PC-9 (cell line): Measurements from ENCODE around the gene C6orf136. TPM values are rescaled to one million over a fixed set of nuclear protein-coding genes. Genes with fewer than 3 reads are reported as not detected.

Experiments used
- BruUV-seq: library from RNA; stranded (reverse); fragments of 400-500 nt; replicated peaks from 2 replicates; lab custom pipeline; 2021; lab: Mats Ljungman, UMichigan
- CTCF ChIA-PET: fragments of 300-600 bp; sonication (Branson Sonifier 250); formaldehyde crosslinking; loops from one replicate; lab custom pipeline; 2022; ENCODE audit warnings: antibody characterized with exemption; lab: Charles Lee
- POLR2A ChIA-PET: fragments of 300-600 bp; sonication (Branson Sonifier 250); formaldehyde crosslinking; loops from one replicate; lab custom pipeline; 2022; ENCODE audit warnings: antibody characterized with exemption; ENCODE audit not compliant: unreplicated experiment; lab: Charles Lee
- DNase-seq, 2 experiments: peaks; one replicate each; pipeline versions ENCODE4 v3.0.0 to v3.0.0-alpha.2; 2015 to 2022; ENCODE audit warnings: mixed read lengths in 1 of 2
- H2AFZ ChIP-seq: fragments of 200-600 bp; sonication (generic); 2 replicates; pipeline ENCODE4 v1.8.1; 2017; ENCODE audit warnings: antibody characterized with exemption
- H3F3A ChIP-seq: fragments of 200-600 bp; sonication (generic); 2 replicates; pipeline ENCODE4 v1.8.1; 2017; ENCODE audit warnings: antibody characterized with exemption, mild to moderate bottlenecking, low read depth; ENCODE audit not compliant: insufficient read depth
- H3K27ac ChIP-seq: fragments of 200-600 bp; sonication (generic); 2 replicates; pipeline ENCODE4 v1.6.1; 2016; ENCODE audit warnings: mixed run types
- H3K27me3 ChIP-seq: fragments of 200-600 bp; sonication (generic); 2 replicates; pipeline ENCODE4 v1.6.1; 2016; ENCODE audit warnings: low read depth, mixed run types; ENCODE audit not compliant: insufficient read depth
- H3K36me3 ChIP-seq: fragments of 200-600 bp; sonication (generic); 2 replicates; pipeline ENCODE4 v1.6.1; 2016; ENCODE audit warnings: low read depth, mixed run types
- H3K4me1 ChIP-seq: fragments of 200-600 bp; sonication (generic); replicated peaks from 2 replicates; pipeline ENCODE4 v1.6.1; 2016; ENCODE audit warnings: mixed run types; ENCODE audit not compliant: insufficient read depth
- H3K4me2 ChIP-seq: fragments of 200-600 bp; sonication (generic); 2 replicates; pipeline ENCODE4 v1.6.1; 2017; ENCODE audit warnings: mixed run types
- H3K4me3 ChIP-seq: fragments of 200-600 bp; sonication (generic); 2 replicates; pipeline ENCODE4 v1.6.1; 2016; ENCODE audit warnings: mixed run types
- H3K79me2 ChIP-seq: fragments of 200-600 bp; sonication (generic); 2 replicates; pipeline ENCODE4 v1.6.1; 2017; ENCODE audit warnings: low read depth, mixed run types
- H3K9me2 ChIP-seq: fragments of 200-600 bp; sonication (generic); 2 replicates; pipeline ENCODE4 v1.8.1; 2017; ENCODE audit warnings: mild to moderate bottlenecking; ENCODE audit not compliant: insufficient read depth
- H3K9me3 ChIP-seq: fragments of 200-600 bp; sonication (generic); 2 replicates; pipeline ENCODE4 v1.8.1; 2016; ENCODE audit warnings: low read depth; ENCODE audit not compliant: insufficient read depth
- H4K20me1 ChIP-seq: fragments of 200-600 bp; sonication (generic); 2 replicates; pipeline ENCODE4 v1.8.1; 2017; ENCODE audit not compliant: insufficient read depth
- EZH2 ChIP-seq: fragments of 200-600 bp; sonication (generic); IDR thresholded peaks from 2 replicates; pipeline ENCODE4 v1.8.0; 2017; ENCODE audit warnings: antibody characterized with exemption, low read depth
- intact Hi-C: fragments of 100-400 bp; cut with micrococcal nuclease; formaldehyde crosslinking; loops from one replicate; pipeline ENCODE4 v1.10.0; 2022; ENCODE audit not compliant: unreplicated experiment
- total RNA-seq: library from RNA; stranded (reverse); gene quantifications from 2 replicates; pipeline ENCODE4 v1.2.3, GENCODE V29; 2021
- TF ChIP-seq, protein P1 (sequence below): fragments of 200-600 bp; sonication (generic); conservative IDR thresholded peaks from 2 replicates; pipeline ENCODE4 v1.6.1; 2017; ENCODE audit warnings: mixed run types, antibody characterized with exemption, mild to moderate bottlenecking, moderate library complexity

C6orf136 gene
- total RNA-seq, 1 experiment from 2014 or later, result 21.2 TPM

DNA sequence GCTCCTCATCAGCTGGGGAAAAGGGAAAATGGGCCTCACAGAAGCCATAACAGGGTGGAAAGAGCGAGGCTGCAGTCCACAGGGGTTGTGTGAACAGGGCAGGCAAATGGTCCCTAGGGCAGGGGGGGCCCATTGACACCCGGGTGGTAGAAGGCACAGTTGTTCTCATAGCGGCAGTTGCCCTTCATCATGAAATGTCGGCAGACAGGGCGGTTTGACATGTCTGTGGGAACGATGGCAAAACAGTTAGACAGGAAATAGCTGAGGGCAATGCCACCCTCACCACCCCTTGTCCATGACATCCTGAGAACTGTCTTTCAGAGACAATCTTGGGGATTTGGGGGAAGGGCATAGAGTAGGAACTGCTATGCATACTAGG is 45.5 kb upstream of the C6orf136 start:
- H4K20me1 ChIP-seq, result peaks cover 20% of the 10 kb centered on the region
- no peak overlapping the region for H3K27ac ChIP-seq
- no peaks in the 10 kb centered on the region for H3K9me2 ChIP-seq
- CTCF ChIA-PET, result no interaction called here
- no peak overlapping the region for H3K4me3 ChIP-seq
- no peak overlapping the region for H3K4me2 ChIP-seq
- POLR2A ChIA-PET, result interaction anchor here (0.7 kb wide), 1 partner anchor 18 kb away, joined by 3 read pairs; no protein-coding TSS in a partner anchor
- no peaks in the 10 kb centered on the region for H3K4me1 ChIP-seq
- no peaks in the 10 kb centered on the region for H3K79me2 ChIP-seq
- no peaks in the 10 kb centered on the region for H3K9me3 ChIP-seq
- H3K36me3 ChIP-seq, result peaks cover 36% of the 10 kb centered on the region
- H3K27me3 ChIP-seq, result no peaks in the 10 kb centered on the region
- peaks cover 49% of the 10 kb centered on the region for H3F3A ChIP-seq
- no peak for DNase-seq
- H2AFZ ChIP-seq, result no peak overlapping the region
- BruUV-seq, result no TSS peak
- intact Hi-C loops, result no loop called here
- TF ChIP-seq EZH2, result no peak
- TF ChIP-seq, protein P1, sequence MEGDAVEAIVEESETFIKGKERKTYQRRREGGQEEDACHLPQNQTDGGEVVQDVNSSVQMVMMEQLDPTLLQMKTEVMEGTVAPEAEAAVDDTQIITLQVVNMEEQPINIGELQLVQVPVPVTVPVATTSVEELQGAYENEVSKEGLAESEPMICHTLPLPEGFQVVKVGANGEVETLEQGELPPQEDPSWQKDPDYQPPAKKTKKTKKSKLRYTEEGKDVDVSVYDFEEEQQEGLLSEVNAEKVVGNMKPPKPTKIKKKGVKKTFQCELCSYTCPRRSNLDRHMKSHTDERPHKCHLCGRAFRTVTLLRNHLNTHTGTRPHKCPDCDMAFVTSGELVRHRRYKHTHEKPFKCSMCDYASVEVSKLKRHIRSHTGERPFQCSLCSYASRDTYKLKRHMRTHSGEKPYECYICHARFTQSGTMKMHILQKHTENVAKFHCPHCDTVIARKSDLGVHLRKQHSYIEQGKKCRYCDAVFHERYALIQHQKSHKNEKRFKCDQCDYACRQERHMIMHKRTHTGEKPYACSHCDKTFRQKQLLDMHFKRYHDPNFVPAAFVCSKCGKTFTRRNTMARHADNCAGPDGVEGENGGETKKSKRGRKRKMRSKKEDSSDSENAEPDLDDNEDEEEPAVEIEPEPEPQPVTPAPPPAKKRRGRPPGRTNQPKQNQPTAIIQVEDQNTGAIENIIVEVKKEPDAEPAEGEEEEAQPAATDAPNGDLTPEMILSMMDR, result no peak

DNA sequence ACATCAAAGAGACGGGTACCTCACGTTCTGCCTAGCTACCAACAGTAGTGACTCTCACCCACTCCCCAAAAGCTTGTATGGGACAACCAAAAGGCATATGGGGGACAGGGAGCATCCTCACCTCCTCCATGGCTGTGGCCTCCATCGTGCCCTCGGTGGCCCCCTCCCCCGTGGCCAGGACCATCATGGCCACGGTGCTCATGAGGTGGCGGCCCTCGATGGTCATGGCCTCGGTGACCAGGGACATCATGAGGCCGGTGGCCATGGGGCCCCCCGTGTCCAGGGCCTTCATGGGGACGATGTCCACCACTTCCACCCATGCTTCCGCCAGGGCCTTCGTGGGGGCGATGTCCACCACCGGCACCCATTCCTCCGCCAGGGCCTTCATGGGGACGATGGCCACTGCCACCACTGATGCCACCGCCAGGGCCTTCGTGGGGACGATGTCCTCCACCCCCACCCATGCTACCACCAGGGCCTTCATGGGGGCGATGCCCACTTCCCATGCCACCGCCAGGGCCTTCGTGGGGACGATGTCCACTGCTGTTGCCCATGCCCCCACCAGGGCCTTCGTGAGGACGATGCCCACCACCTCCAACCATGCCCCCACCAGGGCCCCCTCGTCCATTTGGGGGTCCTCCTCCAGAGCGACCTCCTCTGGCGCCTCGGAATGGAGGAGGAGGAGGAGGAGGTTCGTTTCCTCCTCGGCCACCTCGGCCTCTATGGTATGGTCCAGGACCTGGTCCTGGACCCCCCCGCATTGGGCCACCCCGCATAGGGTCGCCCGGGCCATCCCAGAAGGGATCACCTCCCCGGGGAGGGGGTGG is 44.9 kb upstream of the C6orf136 start:
- no TSS peak for BruUV-seq
- POLR2A ChIA-PET, result no interaction called here
- peak in 1 of 2 experiments; percentile 12 for DNase-seq
- H3K27me3 ChIP-seq, result no peaks in the 10 kb centered on the region
- CTCF ChIA-PET, result no interaction called here
- no peak overlapping the region for H3K27ac ChIP-seq
- no peaks in the 10 kb centered on the region for H3K9me2 ChIP-seq
- intact Hi-C loops, result no loop called here
- H3K4me3 ChIP-seq, result no peak overlapping the region
- peaks cover 42% of the 10 kb centered on the region for H3K36me3 ChIP-seq
- H3K79me2 ChIP-seq, result no peaks in the 10 kb centered on the region
- H2AFZ ChIP-seq, result no peak overlapping the region
- H4K20me1 ChIP-seq, result peaks cover 20% of the 10 kb centered on the region
- TF ChIP-seq EZH2, result no peak
- TF ChIP-seq, protein P1, result no peak
- no peaks in the 10 kb centered on the region for H3K4me1 ChIP-seq
- no peak overlapping the region for H3K4me2 ChIP-seq
- H3F3A ChIP-seq, result peaks cover 49% of the 10 kb centered on the region
- no peaks in the 10 kb centered on the region for H3K9me3 ChIP-seq

DNA sequence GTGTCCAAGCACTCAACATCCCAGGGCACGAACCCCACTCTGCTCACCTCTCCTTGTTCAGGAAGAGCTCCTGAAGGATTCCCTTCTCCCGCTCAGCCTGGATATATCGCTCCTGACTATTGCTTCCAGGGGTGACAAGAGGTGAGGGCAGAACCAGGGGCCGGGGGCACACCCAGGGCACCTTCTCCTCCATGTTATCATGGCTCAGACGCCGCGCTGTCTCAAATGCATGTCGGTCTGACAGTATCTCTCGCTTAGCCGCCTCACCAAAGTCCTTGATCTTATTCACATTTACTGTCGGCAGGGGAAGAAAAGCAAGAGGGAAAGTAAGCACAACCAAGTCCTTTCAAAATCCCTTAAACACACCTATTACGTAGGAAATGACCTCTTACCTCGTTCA is 43.0 kb upstream of the C6orf136 start:
- TF ChIP-seq EZH2, result no peak
- Histone ChIP-seq H3F3A (peaks cover 44% of the 10 kb centered on the region), H3K9me2 (no peaks in the 10 kb centered on the region), H2AFZ (no peak overlapping the region), H3K27me3 (no peaks in the 10 kb centered on the region), H3K4me1 (no peaks in the 10 kb centered on the region), H3K4me3 (no peak overlapping the region), H3K9me3 (no peaks in the 10 kb centered on the region), H3K79me2 (no peaks in the 10 kb centered on the region), H4K20me1 (peaks cover 20% of the 10 kb centered on the region), H3K36me3 (peaks cover 48% of the 10 kb centered on the region), H3K4me2 (no peak overlapping the region), H3K27ac (no peak overlapping the region)
- no TSS peak for BruUV-seq
- ChIA-PET CTCF (no interaction called here), POLR2A (interaction anchor here (0.7 kb wide), 1 partner anchor 13 kb away, joined by 3 read pairs; no protein-coding TSS in a partner anchor)
- DNase-seq, result no peak
- intact Hi-C loops, result no loop called here
